Natural killer cell (primary cell): ENCODE data around the gene PUS7L. TPM values are rescaled to one million over a fixed set of nuclear protein-coding genes. Genes with fewer than 3 reads are reported as not detected.

ENCODE experiments used
- ATAC-seq, 3 donors: fragments of 150-1000 bp in 2 of 3; fragments of 200-7000 bp in 1 of 3; cut with Tn5 transposase; 1 replicate in 1 of 3; 2 replicates in 2 of 3; pipeline ENCODE4 v1.10.0; 2021; ENCODE audit warnings: mild to moderate bottlenecking in 2 of 3, moderate library complexity in 2 of 3
- DNase-seq, 2 donors: peaks; one replicate each; pipeline versions ENCODE4 v3.0.0 to v3.0.0-alpha.2; 2013 to 2021; ENCODE audit warnings: mixed read lengths in 1 of 2
- H3K27ac ChIP-seq: one replicate; pipeline ENCODE4 v1.5.1; 2013; ENCODE audit warnings: mild to moderate bottlenecking, low read length
- H3K27me3 ChIP-seq: one replicate; pipeline ENCODE4 v1.6.1; 2013; ENCODE audit warnings: low read length; ENCODE audit not compliant: control insufficient read depth, insufficient read depth
- H3K36me3 ChIP-seq: one replicate; pipeline ENCODE4 v1.6.1; 2013; ENCODE audit warnings: low read length; ENCODE audit not compliant: control insufficient read depth, insufficient read depth
- H3K4me1 ChIP-seq: one replicate; pipeline ENCODE4 v1.6.1; 2013; ENCODE audit warnings: low read length; ENCODE audit not compliant: control insufficient read depth, insufficient read depth
- H3K4me3 ChIP-seq: one replicate; pipeline ENCODE4 v1.5.1; 2013; ENCODE audit warnings: low read length
- H3K9me3 ChIP-seq: one replicate; pipeline ENCODE4 v1.6.1; 2013; ENCODE audit warnings: low read length; ENCODE audit not compliant: control insufficient read depth, insufficient read depth
- H3K27ac Mint-ChIP-seq, 2 donors: one replicate each; pipeline ENCODE4 v1.8.0; 2022; ENCODE audit warnings: mild to moderate bottlenecking in 2 of 2, mixed read lengths in 2 of 2, moderate library complexity in 1 of 2
- H3K27me3 Mint-ChIP-seq, 2 donors: one replicate each; pipeline ENCODE4 v1.8.0; 2022; ENCODE audit warnings: low read depth in 2 of 2, mixed read lengths in 2 of 2
- H3K36me3 Mint-ChIP-seq: one replicate; pipeline ENCODE4 v1.8.0; 2022; ENCODE audit warnings: mixed read lengths
- H3K4me1 Mint-ChIP-seq, 2 donors: one replicate each; pipeline ENCODE4 v1.8.0; 2022; ENCODE audit warnings: mixed read lengths in 2 of 2
- H3K4me3 Mint-ChIP-seq: one replicate; pipeline ENCODE4 v1.8.0; 2022; ENCODE audit warnings: mild to moderate bottlenecking, moderate library complexity, mixed read lengths
- H3K9me3 Mint-ChIP-seq, 2 donors: one replicate each; pipeline ENCODE4 v1.8.0; 2022; ENCODE audit warnings: mixed read lengths in 2 of 2
- CTCF ChIP-seq: fragments of 200-600 bp; IDR thresholded peaks from one replicate; pipeline ENCODE4 v1.8.0; 2022; ENCODE audit warnings: antibody characterized with exemption
- WGBS: methylation state at CpG from one replicate; pipeline ENCODE4 v1.1.7; 2013; ENCODE audit warnings: missing lambda C conversion rate; ENCODE audit not compliant: insufficient coverage; 5-methylcytosine and 5-hydroxymethylcytosine counted together
- intact Hi-C: fragments of 100-400 bp; cut with micrococcal nuclease; formaldehyde crosslinking; loops from one replicate; pipeline ENCODE4 v1.14.2; 2022
- total RNA-seq, 4 donors: library from RNA; stranded (reverse); fragments of 120-200 nt in 1 of 4; gene quantifications; one replicate each; pipeline versions ENCODE4 v1.2.3 to v1.2.4, GENCODE V29; 2013 to 2022

The PUS7L gene
- total RNA-seq, 3 donors from 2014 or later (not counting 1 experiment from before 2014, with no cell fraction given), result 15.8 to 24.5 (median 19.0) TPM

- H3K4me1 Mint-ChIP-seq, result peaks cover 6% of the 10 kb centered on the region in 2 donors
- peaks cover 8% of the 10 kb centered on the region for H3K36me3 Mint-ChIP-seq
Measured at GRCh38 chr12:43776498-43776897, 17.9 kb upstream of the PUS7L start.

GRCh38 chr12:43766291-43766690 is 7.7 kb upstream of the PUS7L start:
- intact Hi-C loops, result no loop called here
- TF ChIP-seq CTCF, result no peak
- peaks cover 18% of the 10 kb centered on the region for H3K36me3 Mint-ChIP-seq
- ATAC-seq (no peak), DNase-seq (no peak)
- H3K27me3 ChIP-seq, result no peaks in the 10 kb centered on the region
- H3K4me3 ChIP-seq, result no peak overlapping the region
- peaks cover 34% of the 10 kb centered on the region for H3K36me3 ChIP-seq
- no peaks in the 10 kb centered on the region for H3K9me3 Mint-ChIP-seq
- no peak overlapping the region for H3K27ac ChIP-seq
- peaks cover 3% of the 10 kb centered on the region for H3K4me1 ChIP-seq
- H3K27ac Mint-ChIP-seq, result no peak overlapping the region
- no peaks in the 10 kb centered on the region for H3K9me3 ChIP-seq
- no peaks in the 10 kb centered on the region for H3K27me3 Mint-ChIP-seq
- peaks cover 34 to 39% of the 10 kb centered on the region in 2 donors for H3K4me1 Mint-ChIP-seq
- H3K4me3 Mint-ChIP-seq, result no peak overlapping the region

More at GRCh38 chr12:43776498-43776897, 17.9 kb upstream of the PUS7L start:
- 100% methylated on average over 2 of the region's 3 CpGs for WGBS
- H3K36me3 ChIP-seq, result peaks cover 86% of the 10 kb centered on the region
- DNase-seq, result peak in 1 of 2 donors; percentile 62
- H3K4me3 ChIP-seq, result no peak overlapping the region
- no peaks in the 10 kb centered on the region for H3K27me3 Mint-ChIP-seq
- no peaks in the 10 kb centered on the region for H3K9me3 ChIP-seq
- intact Hi-C loops, result no loop called here
- H3K4me3 Mint-ChIP-seq, result no peak overlapping the region
- no peaks in the 10 kb centered on the region for H3K27me3 ChIP-seq
- peak; percentile 36 for TF ChIP-seq CTCF
- no peaks in the 10 kb centered on the region for H3K4me1 ChIP-seq
- peak; percentile 46 to 59 (median 54) for ATAC-seq
- no peak overlapping the region for H3K27ac Mint-ChIP-seq
- H3K27ac ChIP-seq, result no peak overlapping the region
- H3K9me3 Mint-ChIP-seq, result no peaks in the 10 kb centered on the region

DNA sequence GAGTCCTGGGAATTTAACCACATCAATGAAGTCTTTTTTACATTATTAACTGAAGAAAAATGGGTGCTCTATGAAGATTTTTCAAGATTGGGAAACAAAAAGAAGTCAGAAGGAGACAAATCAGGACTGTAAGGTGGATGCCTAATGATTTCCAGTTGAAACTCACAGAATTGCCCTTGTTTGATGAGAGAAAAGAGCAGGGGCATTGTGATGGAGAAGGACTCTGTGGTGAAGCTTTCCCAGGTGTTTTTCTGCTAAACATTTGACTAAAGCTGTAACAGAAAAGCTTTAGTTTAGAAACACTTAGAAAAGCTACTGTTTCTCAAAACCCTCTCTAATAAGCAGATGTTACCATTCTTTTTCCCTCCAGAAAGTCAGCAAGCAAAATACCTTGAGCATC is 5.9 kb upstream of the PUS7L start:
- no peak overlapping the region for H3K4me3 Mint-ChIP-seq
- H3K36me3 ChIP-seq, result peaks cover 20% of the 10 kb centered on the region
- peaks cover 6% of the 10 kb centered on the region for H3K36me3 Mint-ChIP-seq
- no peak for TF ChIP-seq CTCF
- H3K9me3 ChIP-seq, result no peaks in the 10 kb centered on the region
- H3K27me3 Mint-ChIP-seq, result no peaks in the 10 kb centered on the region
- no peaks in the 10 kb centered on the region for H3K9me3 Mint-ChIP-seq
- intact Hi-C loops, result no loop called here
- H3K27me3 ChIP-seq, result no peaks in the 10 kb centered on the region
- ATAC-seq (no peak), DNase-seq (no peak)
- H3K27ac ChIP-seq, result no peak overlapping the region
- peak overlapping the region in 1 of 2 donors; percentile 14 for H3K27ac Mint-ChIP-seq
- H3K4me1 ChIP-seq, result peaks cover 13% of the 10 kb centered on the region
- peaks cover 38 to 40% of the 10 kb centered on the region in 2 donors for H3K4me1 Mint-ChIP-seq
- H3K4me3 ChIP-seq, result no peak overlapping the region

DNA sequence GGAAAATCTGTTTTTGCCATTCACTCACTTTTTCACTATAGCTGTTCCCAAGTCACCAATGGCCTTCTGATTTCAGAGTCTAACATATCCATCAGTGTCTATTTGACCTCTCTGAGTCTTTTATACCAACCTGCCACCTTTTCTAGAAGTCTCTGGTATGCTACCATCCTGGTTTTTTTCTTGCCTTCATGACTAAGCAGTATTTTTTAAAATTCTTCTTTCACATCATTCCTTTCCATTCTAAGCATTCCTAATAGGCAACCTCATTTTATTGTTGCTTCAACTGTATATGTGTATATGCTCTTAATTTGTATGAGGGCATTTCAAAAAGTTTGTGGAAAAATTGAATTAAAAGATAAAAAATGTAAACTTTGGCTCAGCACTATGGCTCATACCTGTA is 5.2 kb upstream of the PUS7L start:
- H3K27me3 ChIP-seq, result no peaks in the 10 kb centered on the region
- peak overlapping the region; percentile 5 to 71 for H3K27ac Mint-ChIP-seq
- H3K27me3 Mint-ChIP-seq, result no peaks in the 10 kb centered on the region
- peaks cover 43 to 46% of the 10 kb centered on the region in 2 donors for H3K4me1 Mint-ChIP-seq
- H3K9me3 ChIP-seq, result no peaks in the 10 kb centered on the region
- H3K4me3 Mint-ChIP-seq, result peak overlapping the region; percentile 26
- H3K27ac ChIP-seq, result no peak overlapping the region
- TF ChIP-seq CTCF, result no peak
- intact Hi-C loops, result no loop called here
- peaks cover 6% of the 10 kb centered on the region for H3K36me3 Mint-ChIP-seq
- H3K9me3 Mint-ChIP-seq, result no peaks in the 10 kb centered on the region
- peaks cover 15% of the 10 kb centered on the region for H3K36me3 ChIP-seq
- peaks cover 16% of the 10 kb centered on the region for H3K4me1 ChIP-seq
- no peak for DNase-seq
- no peak for ATAC-seq
- no peak overlapping the region for H3K4me3 ChIP-seq
